ENCODE data around the gene MACIR.

DNA sequence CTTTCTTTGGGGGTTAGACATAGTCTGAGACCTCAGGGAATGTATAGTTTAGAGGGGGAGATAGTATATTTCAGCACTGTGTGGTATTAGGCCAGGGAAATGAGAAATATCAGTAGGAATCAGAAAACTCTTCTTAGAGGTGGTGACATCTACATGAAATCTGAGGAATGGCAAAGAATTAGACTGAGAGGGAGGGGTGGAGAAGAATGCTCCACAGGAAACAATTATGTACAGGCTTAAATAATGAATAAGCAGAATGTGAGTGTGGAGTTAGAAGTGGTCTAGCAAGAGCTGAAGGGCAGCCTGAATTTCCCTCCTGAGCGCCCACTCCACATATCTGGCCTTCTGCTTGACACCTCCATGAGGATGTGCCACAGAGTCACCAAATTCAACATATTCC lies 3.6 kb upstream of the MACIR start:
- TF ChIP-seq, protein P1, sequence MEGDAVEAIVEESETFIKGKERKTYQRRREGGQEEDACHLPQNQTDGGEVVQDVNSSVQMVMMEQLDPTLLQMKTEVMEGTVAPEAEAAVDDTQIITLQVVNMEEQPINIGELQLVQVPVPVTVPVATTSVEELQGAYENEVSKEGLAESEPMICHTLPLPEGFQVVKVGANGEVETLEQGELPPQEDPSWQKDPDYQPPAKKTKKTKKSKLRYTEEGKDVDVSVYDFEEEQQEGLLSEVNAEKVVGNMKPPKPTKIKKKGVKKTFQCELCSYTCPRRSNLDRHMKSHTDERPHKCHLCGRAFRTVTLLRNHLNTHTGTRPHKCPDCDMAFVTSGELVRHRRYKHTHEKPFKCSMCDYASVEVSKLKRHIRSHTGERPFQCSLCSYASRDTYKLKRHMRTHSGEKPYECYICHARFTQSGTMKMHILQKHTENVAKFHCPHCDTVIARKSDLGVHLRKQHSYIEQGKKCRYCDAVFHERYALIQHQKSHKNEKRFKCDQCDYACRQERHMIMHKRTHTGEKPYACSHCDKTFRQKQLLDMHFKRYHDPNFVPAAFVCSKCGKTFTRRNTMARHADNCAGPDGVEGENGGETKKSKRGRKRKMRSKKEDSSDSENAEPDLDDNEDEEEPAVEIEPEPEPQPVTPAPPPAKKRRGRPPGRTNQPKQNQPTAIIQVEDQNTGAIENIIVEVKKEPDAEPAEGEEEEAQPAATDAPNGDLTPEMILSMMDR (conservative IDR thresholded peaks at IDR 0.05 in 1 of 2, IDR thresholded peaks at IDR 0.05 in 1 of 2; ENCODE audit: low read depth in 1 of 2, low read length in 2 of 2) = no peak
- TF ChIP-seq EZH2 (IDR thresholded peaks at IDR 0.05; ENCODE audit: low read length, missing control alignments) = no peak

Data from fibroblast of lung (primary cell).